Cardiac fibroblast (primary cell): Measurements from ENCODE around the gene MCU.

Experiments used
- DNase-seq, 2 donors: peaks; one replicate each; pipeline versions ENCODE4 v3.0.0 to v3.0.0-alpha.2; 2010; ENCODE audit warnings: low read depth in 2 of 2
- H3K4me3 ChIP-seq, 2 donors: replicated peaks in 1 of 2; 1 replicate in 1 of 2; 2 replicates in 1 of 2; pipeline ENCODE4 v1.5.1; 2011; ENCODE audit warnings: low read depth in 2 of 2, low read length in 2 of 2, mild to moderate bottlenecking in 2 of 2, moderate library complexity in 1 of 2
- TF ChIP-seq, protein P1 (sequence below): IDR thresholded peaks from one replicate; pipeline ENCODE4 v1.5.1; 2011; ENCODE audit warnings: low read depth, mild to moderate bottlenecking, low read length, inconsistent platforms

MCU gene

DNA sequence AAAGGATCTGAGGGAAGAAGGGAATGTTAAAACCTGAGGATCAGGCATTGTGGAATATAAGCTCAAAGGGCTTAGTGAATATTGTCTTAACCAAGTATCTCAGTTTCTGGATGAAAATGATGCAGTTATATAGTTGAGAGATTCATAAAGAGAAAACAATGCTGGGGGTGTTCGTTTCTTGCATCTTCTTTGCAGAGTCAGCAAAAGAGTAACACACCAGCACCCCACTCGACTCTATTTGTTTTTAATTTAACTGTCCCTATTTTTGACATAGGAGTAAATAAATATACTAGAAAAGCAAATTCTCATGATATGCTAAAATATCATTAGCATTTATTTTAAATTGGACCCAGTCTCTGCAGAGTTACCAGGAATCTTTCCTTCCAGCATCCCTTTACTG lies 194.0 kb downstream of the MCU start:
- H3K4me3 ChIP-seq = no peak overlapping the region
- no peak for DNase-seq
- TF ChIP-seq, protein P1, sequence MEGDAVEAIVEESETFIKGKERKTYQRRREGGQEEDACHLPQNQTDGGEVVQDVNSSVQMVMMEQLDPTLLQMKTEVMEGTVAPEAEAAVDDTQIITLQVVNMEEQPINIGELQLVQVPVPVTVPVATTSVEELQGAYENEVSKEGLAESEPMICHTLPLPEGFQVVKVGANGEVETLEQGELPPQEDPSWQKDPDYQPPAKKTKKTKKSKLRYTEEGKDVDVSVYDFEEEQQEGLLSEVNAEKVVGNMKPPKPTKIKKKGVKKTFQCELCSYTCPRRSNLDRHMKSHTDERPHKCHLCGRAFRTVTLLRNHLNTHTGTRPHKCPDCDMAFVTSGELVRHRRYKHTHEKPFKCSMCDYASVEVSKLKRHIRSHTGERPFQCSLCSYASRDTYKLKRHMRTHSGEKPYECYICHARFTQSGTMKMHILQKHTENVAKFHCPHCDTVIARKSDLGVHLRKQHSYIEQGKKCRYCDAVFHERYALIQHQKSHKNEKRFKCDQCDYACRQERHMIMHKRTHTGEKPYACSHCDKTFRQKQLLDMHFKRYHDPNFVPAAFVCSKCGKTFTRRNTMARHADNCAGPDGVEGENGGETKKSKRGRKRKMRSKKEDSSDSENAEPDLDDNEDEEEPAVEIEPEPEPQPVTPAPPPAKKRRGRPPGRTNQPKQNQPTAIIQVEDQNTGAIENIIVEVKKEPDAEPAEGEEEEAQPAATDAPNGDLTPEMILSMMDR = no peak

- no peak for DNase-seq
- H3K4me3 ChIP-seq = no peak overlapping the region
- TF ChIP-seq, protein P1 = no peak
Measured at GRCh38 chr10:72886621-72887020, 194.7 kb downstream of the MCU start.

DNA sequence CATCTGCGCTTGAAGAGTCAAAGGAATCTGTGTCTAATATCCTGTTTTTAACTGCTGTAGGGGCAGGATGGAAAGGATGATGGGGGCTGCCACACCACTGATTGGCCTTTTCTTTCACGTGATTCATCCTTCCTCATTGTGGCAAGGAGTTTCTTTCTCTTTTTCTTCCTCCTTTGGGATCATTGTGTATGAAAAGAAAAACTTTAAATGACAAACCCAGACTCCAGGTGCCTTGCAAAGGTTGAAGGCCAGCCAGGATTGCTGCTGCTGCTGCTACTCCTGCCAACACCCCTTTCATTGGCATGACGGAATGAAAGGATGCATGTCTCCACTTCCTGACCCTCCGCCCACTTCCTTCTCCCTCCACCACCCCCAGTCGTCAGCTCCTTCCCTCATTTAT lies 195.1 kb downstream of the MCU start:
- DNase-seq = peak; percentile 26 to 43
- TF ChIP-seq, protein P1 = no peak
- no peak overlapping the region for H3K4me3 ChIP-seq

- DNase-seq = no peak
- TF ChIP-seq, protein P1 = no peak
- H3K4me3 ChIP-seq = no peak overlapping the region
Measured at GRCh38 chr10:72888151-72888638, 196.3 kb downstream of the MCU start.

DNA sequence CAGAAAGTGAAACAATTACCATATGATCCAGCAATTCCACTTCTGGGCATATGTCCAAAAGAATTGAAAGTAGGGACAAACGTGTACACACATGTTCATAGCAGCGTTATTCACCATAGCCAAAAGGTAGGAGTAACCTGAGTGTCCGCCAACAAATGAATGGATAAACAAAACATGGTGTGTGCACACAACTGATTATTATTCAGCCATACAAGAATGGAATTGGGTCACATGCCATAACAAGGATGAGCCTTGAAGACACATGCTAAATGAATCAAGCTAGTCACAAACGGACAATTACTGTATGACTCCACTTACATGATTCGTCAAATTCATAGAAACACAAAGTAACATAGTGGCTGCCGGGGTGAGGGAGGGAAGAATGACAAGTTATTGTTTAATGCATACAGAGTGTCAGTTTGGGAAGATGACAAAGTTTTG lies 197.5 kb downstream of the MCU start:
- DNase-seq = peak; percentile 27 to 66
- no peak overlapping the region for H3K4me3 ChIP-seq
- TF ChIP-seq, protein P1 = no peak

GRCh38 chr10:72890086-72890485 lies 198.1 kb downstream of the MCU start:
- H3K4me3 ChIP-seq = no peak overlapping the region
- TF ChIP-seq, protein P1 = no peak
- no peak for DNase-seq

DNA sequence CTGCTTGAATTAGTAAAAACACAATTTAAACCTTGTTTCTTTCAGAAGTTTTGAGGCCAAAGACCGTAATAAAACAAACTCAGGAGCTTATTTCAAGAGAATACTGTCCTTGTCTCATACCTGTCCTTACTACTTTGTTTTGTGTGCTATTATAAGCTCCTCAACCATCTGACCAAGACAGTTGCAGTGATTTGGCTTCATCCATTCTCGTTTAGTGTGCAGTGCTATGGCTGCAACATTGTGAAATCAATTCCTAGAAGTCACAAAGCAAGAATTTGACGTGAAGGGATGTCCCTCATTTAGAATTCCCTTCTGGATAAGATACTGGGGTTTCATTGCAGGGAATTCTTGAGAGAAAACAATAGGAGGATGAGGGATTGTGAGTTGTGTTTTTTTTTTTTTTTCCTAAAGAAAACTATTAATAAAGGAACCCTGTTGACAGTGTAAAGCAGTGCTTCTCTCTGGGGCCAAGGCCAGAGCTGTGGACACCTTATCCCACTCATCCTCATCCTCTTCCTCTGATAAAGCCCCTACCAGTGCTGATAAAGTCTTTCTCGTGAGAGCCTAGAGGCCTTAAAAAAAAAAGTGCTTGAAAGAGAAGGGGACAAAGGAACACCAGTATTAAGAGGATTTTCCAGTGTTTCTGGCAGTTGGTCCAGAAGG lies 201.3 kb downstream of the MCU start, which contains the start of gene OIT3:
Gene OIT3 (plus strand): TSS at position 604 of the 663 bp plus-strand sequence. CDS start 60 bp downstream, outside the sequence.
- no peak within 1 kb of the TSS for H3K4me3 ChIP-seq
- TF ChIP-seq, protein P1 = no peak
- peak; percentile 6 to 51 for DNase-seq
